Prostate gland (tissue), 2 donors: ENCODE measurements around the gene KCTD18.

Source experiments
- POLR2A ChIP-seq: fragments of 450-650 bp; IDR thresholded peaks from one replicate; pipeline ENCODE4 v1.6.1; 2016; ENCODE audit warnings: antibody characterized with exemption, mild to moderate bottlenecking
- TF ChIP-seq, protein P1 (sequence below), 4 experiments: fragments of 200-600 bp in 2 of 4; fragments of 450-650 bp in 2 of 4; sonication (generic) in 2 of 4; IDR thresholded peaks; 1 replicate in 3 of 4; 2 replicates in 1 of 4; pipeline ENCODE4 v1.5.1; 2016 to 2019; ENCODE audit warnings: antibody characterized with exemption in 4 of 4, mild to moderate bottlenecking in 2 of 4, moderate library complexity in 2 of 4

DNA sequence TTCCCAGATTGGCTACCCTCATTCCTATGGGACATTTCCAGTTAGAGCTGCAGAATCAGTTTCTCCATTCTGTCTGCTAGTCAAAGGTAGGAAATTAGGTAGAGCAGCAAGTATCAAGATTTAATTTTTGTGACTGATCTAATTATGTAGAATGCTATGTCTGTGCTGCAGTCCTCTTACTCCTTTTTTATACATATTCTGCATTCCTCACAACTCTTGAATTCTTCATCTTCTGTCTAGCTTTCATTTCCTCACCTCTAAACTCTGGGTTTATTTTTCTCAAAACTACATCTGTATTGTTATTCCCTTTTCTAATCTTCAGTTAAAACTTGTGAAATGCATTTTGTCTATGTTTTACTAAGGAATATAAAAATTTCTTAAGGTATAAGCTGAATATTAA, 24.7 kb upstream of the KCTD18 start:
- TF ChIP-seq, protein P1, sequence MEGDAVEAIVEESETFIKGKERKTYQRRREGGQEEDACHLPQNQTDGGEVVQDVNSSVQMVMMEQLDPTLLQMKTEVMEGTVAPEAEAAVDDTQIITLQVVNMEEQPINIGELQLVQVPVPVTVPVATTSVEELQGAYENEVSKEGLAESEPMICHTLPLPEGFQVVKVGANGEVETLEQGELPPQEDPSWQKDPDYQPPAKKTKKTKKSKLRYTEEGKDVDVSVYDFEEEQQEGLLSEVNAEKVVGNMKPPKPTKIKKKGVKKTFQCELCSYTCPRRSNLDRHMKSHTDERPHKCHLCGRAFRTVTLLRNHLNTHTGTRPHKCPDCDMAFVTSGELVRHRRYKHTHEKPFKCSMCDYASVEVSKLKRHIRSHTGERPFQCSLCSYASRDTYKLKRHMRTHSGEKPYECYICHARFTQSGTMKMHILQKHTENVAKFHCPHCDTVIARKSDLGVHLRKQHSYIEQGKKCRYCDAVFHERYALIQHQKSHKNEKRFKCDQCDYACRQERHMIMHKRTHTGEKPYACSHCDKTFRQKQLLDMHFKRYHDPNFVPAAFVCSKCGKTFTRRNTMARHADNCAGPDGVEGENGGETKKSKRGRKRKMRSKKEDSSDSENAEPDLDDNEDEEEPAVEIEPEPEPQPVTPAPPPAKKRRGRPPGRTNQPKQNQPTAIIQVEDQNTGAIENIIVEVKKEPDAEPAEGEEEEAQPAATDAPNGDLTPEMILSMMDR (IDR thresholded peaks at IDR 0.05), result no peak
- no peak for TF ChIP-seq POLR2A
